GM18520 (cell line): ENCODE data around the gene CDH2.

Experiments used
- ATAC-seq: cut with Tn5 transposase; IDR thresholded peaks from one replicate; pipeline ENCODE4 v1.9.1; 2021; ENCODE audit not compliant: unreplicated experiment

The CDH2 gene

DNA sequence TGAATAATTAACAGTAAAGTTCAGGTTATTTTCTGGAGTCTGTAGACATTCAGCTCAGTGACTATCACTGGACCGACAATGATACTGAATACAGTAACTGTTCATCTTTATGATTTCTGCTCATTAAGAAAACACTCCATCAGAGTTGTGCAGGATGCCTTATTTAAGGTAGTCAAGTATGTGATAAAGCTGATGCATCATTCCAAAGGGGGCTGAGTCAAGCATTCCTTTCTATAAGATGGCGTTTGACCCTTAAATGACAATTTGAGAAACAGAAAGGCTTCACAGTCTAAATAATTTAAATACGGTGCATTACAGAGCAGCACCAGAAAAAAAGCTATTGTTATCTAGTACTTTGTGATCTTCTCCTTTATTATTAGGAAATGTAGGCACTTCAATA, 131.1 kb downstream of the CDH2 start:
- no peak for ATAC-seq

- no peak for ATAC-seq
Measured at GRCh38 chr18:28045176-28045810, 131.6 kb downstream of the CDH2 start.

DNA sequence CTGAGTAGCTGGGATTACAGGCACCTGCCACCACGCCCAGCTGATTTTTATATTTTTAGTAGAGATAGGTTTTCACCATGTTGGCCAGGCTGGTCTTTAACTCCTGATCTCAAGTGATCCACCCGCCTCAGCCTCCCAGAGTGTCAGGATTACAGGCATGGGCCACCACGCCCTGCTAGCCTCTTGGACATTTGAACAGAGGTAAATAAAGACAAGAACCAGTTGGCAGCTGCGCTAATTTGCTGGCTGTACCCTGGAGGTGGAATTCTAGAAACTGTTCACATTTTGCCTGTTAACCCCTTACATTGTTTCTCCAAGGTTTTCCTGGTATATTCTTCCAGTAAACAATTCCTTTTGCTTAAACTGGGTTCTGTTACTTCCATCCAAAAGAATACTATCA, 132.9 kb downstream of the CDH2 start:
- ATAC-seq, result no peak

DNA sequence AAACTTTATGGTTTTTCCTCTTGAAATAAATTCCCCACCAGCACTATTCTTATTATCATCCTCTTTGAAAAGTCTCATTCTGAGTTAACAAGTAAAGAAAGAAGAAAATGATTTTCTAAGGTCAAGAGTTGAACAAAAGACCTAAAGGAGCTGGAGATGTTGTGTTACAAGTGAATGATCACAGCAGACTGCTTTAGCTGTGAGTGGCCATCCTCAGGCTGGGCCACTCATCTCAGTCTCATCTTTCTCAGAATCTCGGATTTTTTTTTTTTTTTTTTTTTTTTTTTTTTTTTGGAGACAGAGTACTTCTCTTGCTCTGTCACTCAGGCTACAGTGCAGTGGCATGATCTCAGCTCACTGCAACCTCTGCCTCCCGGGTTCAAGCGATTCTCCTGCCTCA, 133.3 kb downstream of the CDH2 start:
- ATAC-seq, result no peak

DNA sequence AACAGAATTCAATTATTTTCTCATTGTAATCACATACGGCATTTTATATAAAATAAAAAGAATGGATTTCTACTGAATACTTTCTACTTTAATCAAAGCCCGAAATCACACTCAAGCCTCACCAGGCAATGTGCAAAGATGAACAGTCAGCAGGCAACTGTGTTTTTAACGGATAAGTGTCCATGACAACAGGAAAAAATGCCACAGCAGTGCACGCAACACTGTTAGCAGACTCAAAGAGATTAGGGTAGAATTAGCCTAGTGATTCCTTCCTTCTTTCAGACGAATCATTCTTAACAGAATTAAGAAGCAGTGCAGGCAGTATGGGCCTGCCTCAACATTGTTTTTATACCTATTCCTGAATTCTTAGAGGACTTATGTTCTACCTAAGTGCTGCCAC, 135.6 kb downstream of the CDH2 start:
- no peak for ATAC-seq

DNA sequence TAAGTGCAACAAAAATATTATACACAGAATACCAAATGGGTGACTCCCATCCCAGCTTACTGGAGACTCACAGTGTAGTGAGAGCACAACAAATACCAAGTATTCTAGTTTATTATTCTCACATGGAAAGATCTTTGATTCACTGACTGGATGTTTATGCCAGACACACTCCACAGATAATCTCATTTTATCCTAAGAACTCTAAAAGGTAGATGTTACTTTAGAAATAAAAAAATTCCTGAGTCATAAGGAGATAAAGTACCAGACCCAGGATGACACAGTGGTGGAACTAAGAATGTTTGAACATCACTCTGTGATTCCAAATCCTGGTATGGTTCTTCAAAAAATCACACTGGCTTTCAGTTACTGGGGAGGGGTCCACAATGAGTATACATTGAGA, 136.2 kb downstream of the CDH2 start:
- ATAC-seq, result no peak

DNA sequence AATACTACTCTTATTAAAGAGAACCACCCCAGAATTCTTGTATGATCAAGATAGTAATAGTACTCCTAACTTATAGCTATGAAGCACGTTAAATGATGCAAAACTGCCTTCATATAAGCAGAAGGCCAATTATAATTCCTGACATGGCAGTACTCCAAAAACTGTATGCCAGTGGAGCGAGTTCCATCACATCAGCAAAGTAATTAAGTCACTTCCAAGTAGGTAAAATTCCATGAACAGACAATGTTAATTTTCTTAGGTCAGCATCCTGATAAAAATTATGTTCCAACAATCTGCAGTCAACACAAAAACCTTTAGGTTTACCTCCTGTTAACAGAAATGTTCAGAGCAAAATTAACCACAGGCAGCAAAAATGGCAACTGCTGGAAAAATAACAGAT, 136.7 kb downstream of the CDH2 start:
- ATAC-seq, result no peak

DNA sequence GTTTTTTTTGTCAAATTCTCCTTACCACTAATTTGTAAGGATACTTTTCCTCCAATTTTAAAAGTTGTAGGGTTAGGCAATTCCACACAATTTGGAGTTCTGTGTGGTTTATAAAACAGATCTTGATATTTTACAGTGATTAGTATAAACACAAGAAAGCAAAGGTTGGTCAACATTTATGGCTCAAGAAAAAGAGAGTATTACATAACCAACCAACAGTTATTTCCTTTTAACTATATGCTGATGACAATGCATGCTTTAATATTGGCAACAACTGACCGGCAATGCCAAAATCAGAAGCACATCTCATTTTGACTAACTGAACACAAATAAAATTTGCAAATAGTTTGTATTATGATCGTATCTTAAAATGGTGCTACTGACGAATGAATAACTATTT, 137.2 kb downstream of the CDH2 start:
- no peak for ATAC-seq

GRCh38 chr18:28039078-28039477, 137.9 kb downstream of the CDH2 start:
- ATAC-seq, result no peak

- ATAC-seq, result no peak
Measured at GRCh38 chr18:28036488-28036887, 140.4 kb downstream of the CDH2 start.

GRCh38 chr18:28034567-28034966, 142.4 kb downstream of the CDH2 start:
- ATAC-seq, result no peak

- ATAC-seq, result no peak
Measured at GRCh38 chr18:28032177-28032576, 144.8 kb downstream of the CDH2 start.

DNA sequence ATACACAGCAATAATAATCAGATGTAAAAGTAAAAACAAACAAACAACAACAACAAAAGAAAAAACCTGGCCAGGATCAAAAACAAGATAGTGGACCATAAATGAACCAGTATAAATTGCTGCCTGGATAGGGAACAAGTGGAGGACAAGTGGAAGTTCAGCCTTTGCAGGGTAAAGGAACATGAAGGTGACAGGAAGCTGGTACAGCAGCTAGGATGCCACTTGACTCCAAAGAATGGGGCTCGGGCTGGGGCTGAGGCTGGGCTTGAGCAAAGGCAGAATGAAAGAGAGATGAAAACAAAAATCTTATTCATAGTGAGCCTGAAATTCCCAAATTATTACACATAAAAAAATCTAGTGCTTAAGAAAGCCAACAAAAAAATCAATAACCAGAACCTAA, 146.5 kb downstream of the CDH2 start:
- ATAC-seq, result no peak

DNA sequence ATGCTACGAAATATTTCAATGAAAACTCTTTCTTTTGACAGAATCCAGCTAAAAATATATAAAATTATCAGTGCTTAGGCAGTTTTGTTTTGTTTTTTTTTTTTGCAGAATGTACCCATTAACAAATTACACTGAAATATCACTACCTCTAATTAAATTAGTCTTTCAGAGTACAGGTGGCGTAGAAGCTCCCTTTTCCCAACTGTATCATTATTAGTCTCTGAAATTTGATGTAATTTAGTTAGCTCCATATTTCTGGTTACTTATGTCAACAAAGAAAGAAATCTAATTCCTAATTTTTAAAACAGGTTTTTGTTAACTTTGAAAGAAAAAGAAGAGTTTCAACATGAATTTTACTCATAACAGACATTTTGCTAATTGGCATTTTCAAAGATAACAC, 149.2 kb downstream of the CDH2 start:
- no peak for ATAC-seq

DNA sequence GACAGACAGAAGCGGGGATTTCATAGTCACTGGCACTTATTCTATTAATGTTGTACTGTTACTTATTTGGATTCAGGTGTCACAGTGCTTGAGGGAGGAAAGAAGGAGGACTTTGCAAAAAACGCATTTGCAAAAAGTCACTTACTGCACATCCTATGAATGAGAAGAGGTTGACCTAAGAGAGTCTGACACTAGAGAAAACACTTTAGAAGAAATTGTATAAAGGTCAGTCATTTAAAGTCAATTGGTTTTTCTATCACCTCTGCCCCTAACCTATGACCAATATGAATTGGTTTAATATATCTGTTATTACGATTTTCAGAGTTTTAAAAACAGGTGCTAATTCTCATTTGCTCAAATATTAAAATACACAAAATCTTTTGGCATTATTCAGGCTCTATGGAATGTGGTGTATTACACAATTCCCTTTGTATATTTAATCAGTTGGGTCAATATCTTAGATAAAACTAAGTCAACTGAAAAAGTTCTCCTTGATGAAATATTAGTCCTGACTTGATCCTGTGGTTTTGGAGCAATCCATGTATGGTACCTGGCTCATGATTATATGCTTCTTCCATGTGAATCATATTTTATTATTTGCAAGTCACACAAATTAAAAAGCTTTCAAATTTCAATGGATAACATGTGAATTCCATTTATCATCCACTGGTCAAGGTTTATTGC, 157.4 kb downstream of the CDH2 start:
- no peak for ATAC-seq

DNA sequence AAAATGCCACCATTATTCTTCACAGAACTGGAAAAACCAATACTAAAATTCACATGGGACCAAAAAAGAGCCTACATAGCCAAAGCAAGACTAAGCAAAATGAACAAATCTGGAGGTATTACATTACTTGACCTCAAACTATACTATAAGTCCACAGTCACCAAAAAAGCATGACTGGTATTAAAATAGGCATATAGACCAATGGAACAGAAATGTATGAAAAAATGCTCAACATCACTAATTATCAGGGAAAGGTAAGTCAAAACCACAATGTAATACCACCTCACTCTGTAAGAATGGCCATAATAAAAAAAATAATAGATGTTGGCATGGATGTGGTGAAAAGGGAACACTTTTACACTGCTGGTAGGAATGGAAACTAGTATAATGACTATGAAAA, 158.6 kb downstream of the CDH2 start:
- ATAC-seq, result no peak

DNA sequence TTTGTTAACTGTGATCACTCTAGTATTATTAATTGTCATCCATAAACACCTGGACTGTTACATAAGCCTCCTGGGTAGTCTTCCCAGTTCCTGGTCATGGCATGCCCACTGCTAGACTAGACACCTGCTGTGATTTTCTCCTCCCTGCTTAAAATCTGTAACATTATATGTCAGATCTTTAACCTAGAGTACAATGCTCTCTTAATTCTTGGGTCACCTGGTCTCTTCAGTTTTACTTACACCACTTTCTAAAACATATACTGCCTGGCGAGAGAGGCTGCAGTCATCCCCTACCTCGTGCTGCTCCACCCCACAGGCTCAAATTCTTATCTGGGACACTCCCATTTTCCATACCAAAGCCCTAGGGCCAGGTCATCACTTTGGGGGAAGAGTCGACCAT, 161.3 kb downstream of the CDH2 start:
- no peak for ATAC-seq

DNA sequence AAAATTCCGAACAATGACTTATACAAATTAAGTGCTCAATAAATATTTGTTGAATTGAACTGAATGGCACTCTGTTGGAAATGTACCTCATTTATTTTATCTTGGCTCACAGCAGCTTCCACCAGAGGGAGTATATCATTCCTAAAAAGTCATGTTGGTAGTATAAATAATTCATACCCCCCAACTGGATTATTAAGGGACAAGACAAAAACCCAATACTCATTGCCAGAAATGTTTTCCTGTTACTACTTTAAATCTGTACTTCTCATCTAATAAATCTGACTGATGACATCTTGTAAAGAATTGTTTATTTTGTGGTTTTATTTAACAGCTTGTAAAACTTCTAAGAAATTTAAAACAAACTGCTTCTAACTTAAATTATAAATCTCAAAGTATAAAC, 163.9 kb downstream of the CDH2 start:
- no peak for ATAC-seq

DNA sequence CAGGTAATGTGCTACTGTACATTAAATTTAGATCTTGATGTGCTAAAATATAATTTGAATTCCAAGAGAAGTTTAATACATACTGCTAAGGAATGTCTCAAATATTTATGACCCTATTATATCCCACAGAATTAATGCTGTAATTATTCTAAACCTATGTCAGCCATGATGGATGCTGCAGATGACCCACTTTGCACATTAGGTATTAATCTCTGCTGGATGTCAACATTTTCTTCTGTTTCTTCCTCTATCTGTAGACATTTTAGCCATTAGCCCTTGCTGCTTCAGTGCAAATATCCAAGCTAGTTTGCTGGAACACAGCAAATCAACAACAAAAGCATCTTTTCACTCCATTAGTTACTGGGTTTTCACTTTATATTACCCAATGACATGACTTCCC, 164.6 kb downstream of the CDH2 start:
- no peak for ATAC-seq

- no peak for ATAC-seq
Measured at GRCh38 chr18:28009589-28009988, 167.3 kb downstream of the CDH2 start.

DNA sequence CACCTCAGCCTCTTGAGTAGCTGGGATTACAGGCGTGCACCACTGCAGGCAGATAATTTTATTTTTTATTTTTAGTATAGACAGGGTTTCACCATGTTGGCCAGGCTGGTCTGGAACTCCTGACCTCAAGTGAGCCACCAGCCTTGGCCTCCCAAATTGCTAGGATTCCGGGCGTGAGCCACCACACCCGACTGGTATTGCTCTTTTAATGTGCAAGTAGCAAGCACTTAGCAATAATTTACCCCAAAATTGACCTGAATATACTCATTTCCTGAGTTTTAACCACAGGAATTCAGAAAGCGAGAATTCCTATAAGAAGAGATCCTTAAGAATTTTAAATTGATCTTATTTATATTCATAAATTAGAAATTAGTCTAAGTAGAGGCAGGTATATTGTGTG, 169.1 kb downstream of the CDH2 start:
- ATAC-seq, result no peak

- no peak for ATAC-seq
Measured at GRCh38 chr18:28005164-28005563, 171.8 kb downstream of the CDH2 start.

DNA sequence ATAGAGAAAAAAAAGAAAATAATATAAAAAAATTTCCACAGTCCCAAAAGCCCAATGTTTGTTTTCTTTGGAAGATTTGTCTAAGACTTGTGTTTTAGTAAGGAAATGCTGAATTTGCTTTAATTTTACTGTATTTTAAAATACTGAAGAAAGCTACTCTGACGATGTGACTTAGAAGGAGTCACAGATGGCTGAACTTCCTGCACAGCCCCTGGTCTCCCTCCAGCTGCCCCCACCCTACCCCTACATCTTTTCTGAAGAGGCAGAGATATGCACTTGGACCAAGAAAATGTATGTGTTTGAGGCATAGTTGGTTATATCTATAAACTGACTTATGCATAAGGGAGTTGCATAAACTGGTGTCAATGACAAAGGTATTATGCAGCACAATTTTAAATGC, 172.3 kb downstream of the CDH2 start:
- no peak for ATAC-seq
